ENCODE data around the gene RPA3. TPM values are rescaled to one million over a fixed set of nuclear protein-coding genes. Genes with fewer than 3 reads are reported as not detected.

The RPA3 gene
- total RNA-seq, 1 donor from 2014 or later: 22.5 TPM

DNA sequence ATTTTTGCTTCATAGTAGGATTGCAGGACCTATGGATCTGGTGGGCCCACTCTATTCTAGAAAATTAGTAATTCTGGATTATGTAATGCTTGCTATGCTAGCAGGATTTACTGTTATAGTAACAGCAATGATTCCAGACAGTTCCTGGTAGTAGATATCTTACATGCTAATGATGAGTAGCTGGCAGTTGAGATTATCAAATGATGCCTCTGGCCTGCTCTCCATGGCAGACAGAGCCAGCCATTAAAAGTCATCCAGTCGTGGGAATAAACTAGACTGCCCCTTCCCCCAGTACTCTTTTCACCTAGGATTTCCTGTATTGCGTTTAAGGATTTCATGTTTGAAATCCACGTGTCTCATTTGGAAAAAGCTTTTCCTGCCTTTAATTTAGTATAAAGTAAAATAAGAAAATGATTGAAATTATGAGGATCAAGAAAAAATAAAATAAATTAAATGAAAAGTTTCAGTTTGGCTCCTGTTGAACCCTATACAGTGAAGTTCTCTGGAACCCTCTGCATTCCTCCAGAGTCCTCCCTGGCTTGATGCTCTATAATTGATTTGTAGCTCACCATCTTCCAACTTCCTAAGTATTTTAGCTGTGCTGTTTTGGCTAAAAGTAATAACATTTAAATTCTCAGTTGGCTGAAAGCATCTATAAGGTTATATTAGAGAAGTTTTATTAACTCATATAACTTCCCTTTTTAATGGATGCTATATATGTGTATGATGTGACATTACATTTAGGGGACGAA lies 63.3 kb downstream of the RPA3 start:
- peak; percentile 16 to 28 for DNase-seq (ENCODE audit: low read depth in 2 of 2)

DNA sequence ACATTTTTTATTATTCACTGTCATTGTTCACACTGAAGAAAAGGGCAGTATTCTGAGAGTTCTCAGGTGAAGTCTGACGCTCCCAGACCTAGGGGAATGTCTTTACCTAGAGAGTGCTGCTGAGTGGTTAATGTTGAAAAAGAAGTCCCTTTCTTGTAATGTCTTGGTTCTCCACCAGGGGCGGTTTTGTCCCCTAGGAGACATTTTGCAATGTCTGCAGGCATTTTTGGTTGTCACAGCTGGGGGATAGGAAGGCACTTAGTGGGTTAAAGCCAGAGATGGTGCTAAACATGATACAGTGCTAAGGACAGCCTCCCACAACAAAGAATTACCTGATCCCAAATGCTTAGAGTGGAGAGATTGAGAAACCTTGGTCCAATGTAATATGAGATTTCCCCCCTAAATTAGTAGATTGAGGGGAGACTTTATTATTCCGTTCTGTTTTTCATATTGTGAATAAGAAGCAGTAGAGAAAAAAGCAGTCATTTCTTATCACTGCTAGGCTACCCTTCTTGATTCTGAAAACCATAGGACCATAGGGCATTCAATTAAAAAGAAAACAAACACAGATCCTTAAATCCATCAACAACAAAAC lies 64.7 kb downstream of the RPA3 start:
- DNase-seq (ENCODE audit: low read depth in 2 of 2): peak in 1 of 2 donors; percentile 16

DNA sequence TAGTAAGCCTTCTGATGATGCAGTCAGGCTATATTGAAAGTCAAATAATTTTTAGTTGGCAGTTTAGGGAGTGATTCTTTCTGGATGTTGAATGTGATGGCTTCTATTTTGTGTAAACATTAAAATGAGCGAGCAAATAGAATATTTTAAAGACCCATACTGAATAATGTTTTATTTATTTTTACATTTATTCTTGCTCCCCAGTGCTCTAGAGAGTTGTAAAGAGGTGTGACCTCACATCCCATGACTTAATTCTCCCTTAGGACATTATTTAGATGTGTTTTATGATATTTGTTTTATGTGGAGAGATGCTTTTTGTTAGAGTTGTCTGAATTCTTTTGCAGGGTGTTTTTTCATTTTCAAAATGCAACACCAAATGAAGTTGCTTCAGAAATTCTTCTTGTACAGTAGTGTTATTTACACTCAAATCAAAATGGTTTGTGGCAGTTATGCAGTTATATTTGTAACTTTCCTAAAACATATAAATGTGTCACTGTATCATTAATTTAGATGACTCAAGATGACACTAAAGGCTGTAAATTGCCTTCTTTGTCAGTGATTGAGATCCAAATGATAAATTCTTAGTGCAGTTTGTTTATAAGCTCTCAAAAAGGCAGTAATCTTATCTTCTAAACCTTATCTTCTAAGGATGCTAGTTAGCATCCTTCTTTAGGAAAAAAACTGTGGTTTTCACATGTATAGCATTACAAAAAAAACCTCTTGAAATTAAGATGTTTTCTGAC lies 65.4 kb downstream of the RPA3 start:
- DNase-seq (ENCODE audit: low read depth in 2 of 2): no peak

DNA sequence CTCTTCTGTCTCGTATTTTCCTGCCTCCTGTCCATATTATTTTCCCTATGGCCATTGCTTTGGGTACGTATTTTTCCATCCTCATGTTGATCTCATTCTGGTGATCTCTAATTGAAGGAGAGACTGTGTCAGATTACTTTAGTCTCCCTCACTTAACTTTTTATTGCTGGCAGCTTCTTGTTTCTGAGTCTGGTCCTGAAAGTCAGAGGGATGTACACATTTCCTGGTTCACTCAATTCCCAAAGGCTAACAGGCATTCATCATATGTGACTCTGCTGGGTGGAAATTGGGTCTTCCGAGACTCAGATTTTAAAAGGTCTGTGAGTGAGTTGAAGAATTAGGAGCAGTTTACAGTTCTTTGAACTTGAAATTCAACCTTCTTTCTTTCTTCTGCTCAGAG lies 66.9 kb downstream of the RPA3 start:
- no peak for DNase-seq (ENCODE audit: low read depth in 2 of 2)

DNA sequence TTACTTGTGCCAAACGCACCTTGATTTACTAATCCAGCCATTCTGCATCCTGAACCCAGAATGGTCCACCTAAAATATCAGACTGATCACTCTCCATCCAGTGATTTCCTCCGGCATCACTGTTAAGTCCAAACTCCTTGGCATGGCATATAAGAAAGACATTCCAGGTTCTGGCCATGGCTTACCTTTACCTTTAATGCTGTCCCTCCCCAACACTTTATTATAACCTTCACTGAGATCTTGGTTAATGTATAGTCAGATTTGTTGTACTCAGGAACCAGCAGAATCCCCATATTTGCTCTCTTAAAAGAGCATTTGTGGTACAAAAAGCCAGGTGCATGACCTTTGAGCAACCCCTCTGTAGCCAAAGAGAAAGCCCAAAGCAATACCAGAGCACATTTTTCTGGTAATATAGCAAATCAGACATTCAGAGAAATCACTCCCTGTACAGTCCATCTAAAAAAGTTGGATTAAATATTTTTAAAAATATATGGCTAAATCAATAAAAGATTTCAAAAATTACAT lies 67.7 kb downstream of the RPA3 start:
- no peak for DNase-seq (ENCODE audit: low read depth in 2 of 2)

DNA sequence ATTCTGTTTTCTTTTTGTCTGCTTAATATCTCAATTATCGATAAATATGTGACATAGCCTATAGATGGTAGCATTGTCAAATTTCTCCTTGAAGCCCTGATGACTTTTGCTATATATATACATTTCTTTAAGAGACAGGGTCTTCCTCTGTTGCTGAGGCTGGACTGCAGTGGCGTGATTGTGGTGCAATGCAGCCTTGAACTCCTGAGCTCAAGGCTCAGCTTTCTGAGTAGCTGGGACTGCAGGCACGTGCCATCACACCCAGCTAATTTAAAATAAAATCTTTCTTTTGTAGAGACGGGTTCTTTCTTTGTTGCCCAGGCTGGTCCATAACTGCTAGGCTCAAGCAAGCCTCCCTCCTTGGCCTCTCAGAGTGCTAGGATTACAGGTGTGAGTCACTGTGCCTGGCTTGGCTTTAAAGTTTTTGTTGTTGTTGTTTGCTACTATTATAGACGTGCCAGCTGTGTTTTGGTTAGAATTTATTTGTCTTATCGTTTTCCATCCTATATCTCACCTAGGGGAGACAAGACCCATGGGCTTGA lies 70.8 kb downstream of the RPA3 start:
- DNase-seq (ENCODE audit: low read depth in 2 of 2): no peak

DNA sequence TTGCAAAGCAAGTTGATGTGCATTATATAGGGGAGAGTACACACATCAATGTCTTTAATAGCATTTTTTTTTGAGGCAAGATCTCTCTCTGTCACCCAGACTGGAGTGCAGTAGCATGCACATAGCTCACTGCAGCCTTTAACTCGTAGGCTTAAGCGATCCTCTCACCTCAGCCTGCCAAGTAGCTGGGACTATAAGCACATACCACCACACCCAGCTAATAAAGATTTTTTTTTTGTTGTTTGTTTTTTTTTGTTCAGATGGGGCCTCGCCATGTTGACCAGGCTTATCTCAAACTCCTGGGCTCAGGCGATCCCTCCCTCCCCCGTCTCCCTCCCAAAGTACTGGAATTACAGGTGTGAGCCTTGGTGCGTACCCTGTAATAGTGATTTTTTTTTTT lies 76.3 kb downstream of the RPA3 start:
- DNase-seq (ENCODE audit: low read depth in 2 of 2): no peak

DNA sequence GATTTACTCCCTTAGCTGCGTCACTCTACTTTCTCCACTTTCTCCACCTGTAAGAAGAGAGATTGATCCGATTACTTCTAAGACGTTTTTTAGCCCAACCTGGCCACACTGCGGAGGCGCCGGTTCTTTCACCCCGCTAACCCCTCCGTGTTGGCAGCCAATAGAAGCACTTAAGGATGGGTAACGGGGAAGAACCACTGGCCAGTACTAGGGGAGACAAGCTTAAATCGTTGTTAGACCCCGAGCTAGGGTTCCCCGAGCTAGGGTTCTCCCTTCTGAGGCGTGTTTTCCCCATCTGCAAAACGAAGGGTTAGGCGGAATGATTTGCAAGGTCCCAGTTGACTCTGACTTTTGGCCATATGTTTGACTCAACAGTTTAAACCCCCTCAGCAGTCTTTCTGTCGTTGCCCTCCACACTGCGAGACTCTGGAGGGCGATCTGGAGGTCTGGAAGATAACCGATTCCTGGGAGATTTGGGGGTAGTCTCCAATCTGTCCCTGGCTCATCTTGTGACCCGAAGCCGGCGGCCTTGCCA lies 77.2 kb downstream of the RPA3 start:
- no peak for DNase-seq (ENCODE audit: low read depth in 2 of 2)

DNA sequence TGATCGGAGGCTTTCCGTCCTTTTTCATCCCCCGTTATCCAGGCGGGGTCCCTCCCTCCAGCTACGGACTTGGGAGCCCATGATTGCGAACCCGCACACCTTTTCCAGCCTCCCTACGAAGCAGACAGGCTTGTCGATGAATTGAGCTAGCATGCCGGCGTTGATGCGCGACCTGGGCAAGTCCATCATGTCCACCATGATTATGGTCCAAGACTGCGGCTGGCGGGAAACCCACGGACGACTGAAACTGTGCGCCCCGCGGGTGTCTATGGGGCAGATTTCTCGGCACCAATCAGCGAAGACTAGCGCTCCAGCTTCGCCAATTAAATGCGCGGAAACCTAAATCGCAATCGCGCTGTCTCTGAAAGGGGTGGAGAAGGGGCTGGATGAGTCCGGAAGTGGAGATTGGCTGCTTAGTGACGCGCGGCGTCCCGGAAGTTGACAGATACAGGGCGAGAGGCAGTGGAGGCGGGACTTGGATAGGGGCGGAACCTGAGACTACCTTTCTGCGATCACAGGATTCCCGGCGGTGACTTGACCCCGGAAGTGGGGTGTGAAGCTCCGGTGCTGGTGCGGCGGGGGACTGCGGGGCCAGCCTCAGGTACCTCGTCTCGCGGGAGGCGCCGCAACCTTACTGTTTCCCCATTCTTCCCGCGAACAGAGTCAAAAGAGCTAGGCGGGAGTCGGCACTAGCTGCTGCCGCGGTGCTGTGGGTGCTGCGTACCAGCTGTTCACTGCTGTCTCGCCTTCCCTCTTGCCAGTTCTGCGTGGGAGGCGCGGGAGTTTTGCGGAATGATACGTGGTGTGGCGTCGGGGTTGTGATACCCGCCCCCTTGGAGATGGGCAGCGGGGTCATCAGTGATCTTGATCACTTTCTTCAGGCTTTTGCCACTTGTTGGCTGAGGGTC lies 77.9 kb downstream of the RPA3 start, which contains the start of gene UMAD1:
UMAD1 (plus strand) TSS at position 532 of the 908 bp plus-strand sequence. CDS start 32,620 bp downstream, outside the sequence.
- DNase-seq (ENCODE audit: low read depth in 2 of 2): peak; percentile 97 to 99

DNA sequence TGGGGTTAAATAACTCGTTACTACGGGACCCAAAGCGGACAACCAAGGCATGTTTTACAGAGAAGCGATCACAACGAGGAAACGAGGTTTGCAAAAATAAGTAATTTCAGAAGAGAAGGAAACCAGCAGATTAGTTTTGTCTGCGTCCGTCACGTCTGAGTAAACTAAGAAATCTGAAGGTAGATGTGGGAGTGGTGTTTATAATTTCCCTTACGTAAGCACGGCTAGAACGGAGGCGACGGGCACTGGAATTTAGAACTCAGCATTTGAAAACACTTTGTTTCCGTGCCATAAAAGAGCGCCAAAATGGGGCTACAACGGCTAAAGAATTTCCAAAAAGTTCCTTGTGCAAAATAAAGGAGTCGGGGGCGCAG lies 78.6 kb downstream of the RPA3 start:
- DNase-seq (ENCODE audit: low read depth in 2 of 2): peak in 1 of 2 donors; percentile 33

DNA sequence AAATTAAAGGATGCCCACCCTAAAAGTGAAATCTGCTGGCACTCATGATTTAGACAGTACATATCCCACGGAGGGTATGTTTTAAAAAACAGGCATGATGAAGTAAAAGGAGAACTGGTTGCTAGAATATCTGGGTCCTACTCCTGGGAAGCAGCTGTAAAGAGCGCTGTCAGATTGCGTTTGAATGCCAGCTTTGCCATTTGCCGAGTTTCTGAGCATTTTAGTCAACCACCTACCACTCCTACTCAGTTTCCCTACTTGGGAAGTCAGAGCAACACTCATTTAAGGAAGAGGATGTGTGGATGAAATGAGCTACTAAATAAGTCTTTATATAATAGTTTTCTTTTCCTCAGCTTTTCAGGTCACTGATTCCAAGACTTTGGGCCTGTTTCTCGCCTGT lies 79.0 kb downstream of the RPA3 start:
- peak in 1 of 2 donors; percentile 2 for DNase-seq (ENCODE audit: low read depth in 2 of 2)

DNA sequence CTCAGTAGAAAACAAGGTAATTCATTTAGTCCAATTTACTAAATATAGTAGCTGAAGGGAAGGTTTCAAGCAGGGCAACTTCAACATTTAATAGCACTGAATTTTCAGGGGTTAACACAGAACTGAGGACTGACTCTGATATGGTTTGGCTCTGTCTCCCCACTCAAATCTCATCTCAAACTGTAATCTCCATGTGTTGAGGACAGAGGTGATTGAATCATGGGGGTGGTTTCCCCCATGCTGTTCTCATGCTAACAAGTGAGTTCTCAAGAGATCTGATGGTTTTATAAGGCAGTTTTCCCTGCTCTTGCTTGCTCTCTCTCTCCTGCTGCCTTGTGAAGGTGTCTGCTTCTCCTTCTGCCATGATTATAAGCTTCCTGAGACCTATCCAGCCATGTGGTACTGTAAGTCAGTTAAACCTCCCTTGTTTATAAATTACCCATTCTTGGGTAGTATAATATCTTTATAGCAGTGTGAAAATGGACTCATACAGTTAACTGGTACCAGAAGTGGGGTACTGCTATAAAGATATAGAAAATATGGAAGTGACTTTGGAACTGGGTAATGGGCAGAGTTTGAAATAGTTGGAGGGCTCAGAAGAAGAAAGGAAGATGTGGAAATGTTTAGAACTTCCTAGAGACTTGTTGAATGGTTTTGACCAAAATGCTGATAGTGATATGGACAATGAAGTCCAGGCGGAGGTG lies 87.6 kb downstream of the RPA3 start:
- DNase-seq (ENCODE audit: low read depth in 2 of 2): no peak

DNA sequence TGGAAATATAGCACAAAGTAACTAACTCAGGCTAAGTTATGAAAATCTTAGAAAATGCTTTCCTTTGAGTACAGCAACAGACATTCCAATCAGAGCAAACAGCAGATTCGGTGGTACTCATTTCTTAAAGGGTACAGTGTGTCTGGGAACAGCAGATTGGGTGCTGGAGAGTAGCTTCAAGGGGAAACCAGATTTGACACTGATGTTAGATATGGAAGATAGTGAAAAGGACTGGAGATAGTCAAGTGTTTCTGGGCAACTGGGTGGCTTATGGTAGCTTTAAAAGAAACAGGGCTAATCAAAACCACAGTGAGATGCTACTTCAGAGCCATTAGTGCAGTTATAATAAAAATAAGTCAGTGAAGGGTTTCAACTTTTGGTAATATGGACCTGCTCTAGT lies 89.9 kb downstream of the RPA3 start:
- no peak for DNase-seq (ENCODE audit: low read depth in 2 of 2)

DNA sequence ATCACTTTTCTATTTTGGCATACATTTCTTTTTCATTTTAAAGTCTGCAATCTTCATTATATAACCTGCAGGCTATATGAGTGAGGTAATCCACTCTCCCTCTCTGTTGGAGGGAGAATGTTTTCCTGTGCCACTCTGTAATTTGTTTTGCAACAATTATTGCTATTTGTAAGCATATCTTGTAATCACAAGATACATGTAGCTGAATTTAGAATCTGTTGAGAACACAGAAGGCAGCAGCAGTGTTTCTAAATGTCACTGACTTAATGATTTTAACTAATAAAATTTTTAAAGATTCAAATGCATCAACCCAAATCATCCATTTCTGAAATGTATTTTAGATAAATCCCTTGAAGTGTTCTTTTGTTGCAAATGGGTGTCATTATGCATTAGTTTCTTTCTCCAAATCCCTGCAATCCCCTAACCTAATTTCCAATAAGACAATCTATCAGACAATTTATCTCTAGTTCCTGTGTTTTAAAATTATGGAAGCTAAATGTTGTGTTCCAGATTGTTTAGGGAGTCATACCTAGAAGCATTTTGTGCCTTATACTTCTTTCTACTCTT lies 97.7 kb downstream of the RPA3 start:
- DNase-seq (ENCODE audit: low read depth in 2 of 2): no peak

DNA sequence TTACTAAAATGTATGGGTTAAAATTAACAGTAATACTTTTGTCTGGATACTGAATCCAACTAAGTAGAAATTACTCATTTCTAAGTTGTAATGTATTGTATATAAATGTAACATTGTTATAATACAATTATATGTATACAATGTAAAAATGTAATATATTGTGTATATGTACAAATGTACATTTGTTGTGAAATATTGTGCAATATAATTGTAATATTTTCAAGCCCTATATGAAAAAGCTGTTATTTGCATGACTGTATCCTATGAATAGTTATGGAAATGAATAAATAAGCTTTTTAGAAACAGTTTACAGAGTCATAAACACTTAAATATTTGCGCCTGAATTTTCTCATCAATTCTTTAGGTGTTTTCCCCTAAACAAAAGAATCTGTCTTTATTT lies 98.2 kb downstream of the RPA3 start:
- no peak for DNase-seq (ENCODE audit: low read depth in 2 of 2)

DNA sequence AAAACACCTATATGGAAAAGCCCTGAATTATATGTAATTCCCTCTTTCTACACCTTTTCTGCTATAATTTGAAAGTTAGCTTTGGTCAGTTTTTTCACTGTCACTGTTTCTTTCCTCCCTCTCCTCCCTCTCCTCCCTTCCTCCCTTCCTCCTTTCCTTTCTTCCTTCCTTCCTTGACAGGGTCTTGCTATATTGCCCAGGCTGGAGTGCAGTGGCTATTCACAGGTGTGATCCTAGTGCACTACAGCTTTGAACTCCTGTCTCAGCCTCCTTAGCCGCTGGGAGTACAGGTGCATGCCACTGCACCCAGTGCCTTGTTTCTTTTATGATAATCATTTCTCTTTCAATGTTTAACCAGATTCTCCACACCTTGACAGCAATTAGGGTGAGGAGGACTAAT lies 100.0 kb downstream of the RPA3 start:
- no peak for DNase-seq (ENCODE audit: low read depth in 2 of 2)

DNA sequence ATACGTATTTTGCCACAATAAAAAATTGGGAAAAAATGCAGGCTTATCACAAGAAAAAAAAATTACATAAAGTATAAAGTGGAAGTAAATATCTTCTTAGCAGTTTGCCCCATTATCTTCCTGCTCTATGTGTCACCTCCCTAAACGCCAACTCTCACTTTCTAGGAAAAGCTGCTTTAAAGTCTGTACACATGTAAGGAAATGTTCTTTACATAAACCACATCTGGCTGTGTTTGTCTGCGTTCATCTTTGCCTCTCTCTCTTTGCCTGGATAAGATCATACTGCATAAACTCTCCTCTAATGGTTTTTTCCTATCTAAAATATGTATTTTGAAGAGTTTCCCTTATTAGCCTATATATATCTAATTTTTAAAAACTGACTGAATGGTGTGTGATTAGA lies 100.9 kb downstream of the RPA3 start:
- no peak for DNase-seq (ENCODE audit: low read depth in 2 of 2)

DNA sequence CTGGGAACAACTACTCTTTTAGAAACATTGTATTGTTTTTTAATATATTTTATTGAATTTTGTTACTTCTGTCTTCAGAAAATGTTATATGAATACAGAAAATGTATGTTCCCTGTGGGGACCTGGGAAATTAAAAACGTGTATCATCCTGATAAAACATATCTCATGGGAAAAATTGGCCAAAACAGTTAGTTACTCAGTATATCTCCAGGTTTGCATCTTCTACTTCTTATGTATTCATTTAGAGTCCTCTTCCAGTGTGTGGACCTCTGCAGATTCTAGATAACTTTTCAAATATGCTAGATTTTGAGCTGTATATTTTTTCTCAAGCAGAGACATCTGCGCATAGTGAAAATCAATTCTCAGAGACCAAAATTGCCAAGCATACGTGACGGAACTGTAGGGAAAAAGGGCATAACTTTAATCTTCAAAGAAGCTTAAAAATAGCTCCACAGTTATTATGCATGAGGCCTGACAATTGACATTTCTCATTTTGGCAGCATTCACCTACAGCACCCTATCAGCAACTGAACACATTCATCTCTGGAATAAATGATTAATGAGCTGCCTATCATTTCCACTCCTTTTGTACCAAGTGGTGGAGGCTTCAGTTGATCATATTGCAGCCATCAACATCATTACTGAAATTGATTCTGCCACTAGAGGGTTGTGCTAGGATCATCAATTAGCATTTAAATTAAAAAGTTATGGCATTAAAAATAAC lies 104.2 kb downstream of the RPA3 start:
- DNase-seq (ENCODE audit: low read depth in 2 of 2): no peak

DNA sequence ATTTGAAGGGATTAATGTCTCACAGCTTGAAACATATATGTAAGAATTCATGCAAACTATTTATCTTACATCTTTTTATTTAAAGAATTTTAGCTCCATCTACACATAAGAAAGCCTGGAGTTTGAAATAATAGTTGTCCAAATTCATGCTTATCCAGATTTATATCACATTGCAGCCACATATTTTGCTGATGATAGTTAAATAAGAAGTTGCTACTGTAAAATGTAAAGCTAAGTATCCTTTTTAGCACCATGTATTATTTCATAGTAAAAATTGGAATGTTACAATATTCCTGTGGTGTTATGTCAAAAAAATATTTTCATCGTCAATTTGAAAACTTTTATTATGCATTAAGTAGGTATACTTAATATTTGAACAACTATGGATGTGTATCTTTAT lies 105.2 kb downstream of the RPA3 start:
- no peak for DNase-seq (ENCODE audit: low read depth in 2 of 2)
